CD4-positive, alpha-beta memory T cell (primary cell): ENCODE results near the gene IL15. TPM values are rescaled to one million over a fixed set of nuclear protein-coding genes. Genes with fewer than 3 reads are reported as not detected.
"Not testable (repeated sequence)": the region's sequence is repeated elsewhere in the genome, so short reads cannot be mapped to it uniquely, and the experiment has no call there.

Experiments used
- CTCF ChIA-PET: fragments of 350-600 bp; sonication (Branson Sonifier 250); formaldehyde crosslinking; loops from one replicate; lab custom pipeline; 2021; ENCODE audit warnings: inconsistent platforms; ENCODE audit not compliant: partially characterized antibody; lab: Charles Lee
- POLR2A ChIA-PET: fragments of 350-600 bp; sonication (Branson Sonifier 250); formaldehyde crosslinking; loops from one replicate; lab custom pipeline; 2021; ENCODE audit not compliant: partially characterized antibody; lab: Charles Lee
- DNase-seq, 5 donors: peaks; one replicate each; pipeline versions ENCODE4 v3.0.0 to v3.0.0-alpha.2; 2020 to 2022; ENCODE audit warnings: mixed read lengths in 1 of 5
- H3K27ac ChIP-seq: one replicate; pipeline ENCODE4 v1.7.0; 2013; ENCODE audit warnings: low read depth, low read length
- H3K27me3 ChIP-seq: 2 replicates; pipeline ENCODE4 v1.7.0; 2013; ENCODE audit warnings: mild to moderate bottlenecking, low read length, moderate library complexity; ENCODE audit not compliant: insufficient read depth
- H3K36me3 ChIP-seq: 2 replicates; pipeline ENCODE4 v1.7.0; 2013; ENCODE audit warnings: mild to moderate bottlenecking, low read length, moderate library complexity; ENCODE audit not compliant: insufficient read depth
- H3K4me1 ChIP-seq: 2 replicates; pipeline ENCODE4 v1.7.0; 2013; ENCODE audit warnings: mild to moderate bottlenecking, low read length, moderate library complexity; ENCODE audit not compliant: insufficient read depth
- H3K4me3 ChIP-seq, 2 donors: one replicate each; pipeline ENCODE4 v1.7.0; 2013; ENCODE audit warnings: low read length in 2 of 2, mild to moderate bottlenecking in 1 of 2
- H3K9me3 ChIP-seq, 2 donors: one replicate each; pipeline ENCODE4 v1.7.0; 2013; ENCODE audit warnings: low read length in 2 of 2, control low read depth in 1 of 2; ENCODE audit not compliant: control insufficient read depth in 1 of 2
- H3K27ac Mint-ChIP-seq, 7 donors: one replicate each; pipeline ENCODE4 v1.8.0; 2020 to 2021; ENCODE audit warnings: mixed read lengths in 7 of 7, mild to moderate bottlenecking in 6 of 7, inconsistent platforms in 3 of 7, moderate library complexity in 3 of 7
- H3K27me3 Mint-ChIP-seq, 2 donors: one replicate each; pipeline ENCODE4 v1.8.0; 2020 to 2021; ENCODE audit warnings: mixed read lengths in 2 of 2
- H3K36me3 Mint-ChIP-seq, 2 donors: one replicate each; pipeline ENCODE4 v1.8.0; 2020 to 2021; ENCODE audit warnings: mixed read lengths in 2 of 2, inconsistent platforms in 1 of 2, mild to moderate bottlenecking in 1 of 2
- H3K4me1 Mint-ChIP-seq, 4 donors: one replicate each; pipeline ENCODE4 v1.8.0; 2020 to 2021; ENCODE audit warnings: mixed read lengths in 4 of 4, mild to moderate bottlenecking in 1 of 4
- H3K4me3 Mint-ChIP-seq, 8 donors: one replicate each; pipeline ENCODE4 v1.8.0; 2020 to 2021; ENCODE audit warnings: mixed read lengths in 8 of 8, mild to moderate bottlenecking in 7 of 8, moderate library complexity in 6 of 8, inconsistent platforms in 3 of 8
- H3K9me3 Mint-ChIP-seq, 8 donors: one replicate each; pipeline ENCODE4 v1.8.0; 2020 to 2021; ENCODE audit warnings: mixed read lengths in 8 of 8, mild to moderate bottlenecking in 5 of 8, inconsistent platforms in 3 of 8, moderate library complexity in 1 of 8
- intact Hi-C: fragments of 100-400 bp; cut with micrococcal nuclease; formaldehyde crosslinking; loops from one replicate; pipeline ENCODE4 v1.15.1; 2023
- polyA plus RNA-seq, 2 donors: library from polyadenylated mRNA; unstranded; fragments of 300-500 nt; fragmentation: Illumina TruSeq; gene quantifications; one replicate each; pipeline ENCODE4 v1.2.3, GENCODE V29; 2021
- total RNA-seq, 2 experiments: library from RNA; stranded (reverse); gene quantifications; one replicate each; pipeline ENCODE4 v1.2.3, GENCODE V29; 2021

The IL15 gene
- total and polyA plus RNA-seq, 4 experiments from 2014 or later, result 2.6 to 6.1 (median 4.6) TPM

DNA sequence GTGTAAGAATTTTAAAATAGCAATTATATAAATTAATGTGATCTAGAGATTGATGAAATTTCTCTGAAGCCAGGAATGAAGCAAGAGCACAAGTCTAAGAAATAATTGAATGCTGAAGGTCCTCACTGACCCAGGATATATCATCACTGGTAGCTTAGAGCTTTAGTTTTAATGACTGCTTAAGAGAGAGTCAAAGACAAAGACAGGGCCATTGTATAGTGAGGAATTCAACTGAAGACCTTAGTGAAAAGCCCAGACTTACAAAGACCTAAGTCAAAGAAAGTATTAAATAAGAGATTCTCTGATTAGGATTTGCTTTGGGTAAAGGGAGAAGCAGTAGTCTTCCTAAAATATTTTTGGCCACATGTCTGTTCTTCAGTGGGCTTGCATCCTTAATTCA is 26.0 kb upstream of the IL15 start:
- Mint-ChIP-seq H3K4me3 (no peak overlapping the region), H3K36me3 (no peaks in the 10 kb centered on the region), H3K9me3 (no peaks in the 10 kb centered on the region), H3K4me1 (no peaks in the 10 kb centered on the region), H3K27me3 (peaks cover 9% of the 10 kb centered on the region in 2 donors), H3K27ac (no peak overlapping the region)
- DNase-seq, result no peak
- no peak overlapping the region for H3K4me3 ChIP-seq
- no peaks in the 10 kb centered on the region for H3K27me3 ChIP-seq
- H3K36me3 ChIP-seq, result no peaks in the 10 kb centered on the region
- intact Hi-C loops, result no loop called here
- ChIA-PET POLR2A (no interaction called here), CTCF (no interaction called here)
- no peak overlapping the region for H3K27ac ChIP-seq
- H3K9me3 ChIP-seq, result no peaks in the 10 kb centered on the region
- H3K4me1 ChIP-seq, result no peaks in the 10 kb centered on the region

DNA sequence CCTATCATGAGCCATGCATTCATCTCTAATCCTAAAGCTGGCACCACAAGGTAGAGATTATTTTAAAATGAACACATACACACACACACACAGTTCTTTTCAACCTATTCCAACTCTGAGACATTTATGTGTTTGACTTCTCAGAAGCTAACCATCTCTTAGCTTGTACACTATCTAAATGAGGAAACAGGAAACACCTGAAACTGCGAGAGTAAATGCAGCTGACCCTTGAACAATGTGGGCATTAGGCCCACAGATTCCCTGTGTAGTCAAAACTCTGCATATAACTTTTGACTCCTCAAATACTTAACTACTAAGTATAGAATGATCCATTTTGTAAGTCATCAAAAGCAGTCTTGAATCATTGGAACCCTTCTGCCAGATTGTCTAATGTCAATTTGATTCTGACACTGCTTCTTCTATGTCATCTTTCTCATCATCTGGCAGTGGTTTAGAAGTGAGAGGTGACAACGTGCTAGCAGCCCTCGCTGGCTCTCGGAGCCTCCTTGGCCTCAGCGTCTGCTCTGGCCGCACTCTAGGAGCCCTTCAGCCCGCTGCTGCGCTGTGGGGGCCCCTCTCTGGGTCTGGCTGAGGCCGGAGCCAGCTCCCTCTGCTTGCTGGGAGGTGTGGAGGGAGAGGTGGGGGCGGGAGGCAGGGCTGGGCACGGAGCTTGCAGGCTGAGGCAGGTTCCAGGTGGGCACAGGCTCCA is 21.4 kb upstream of the IL15 start:
- no peak overlapping the region for H3K27ac Mint-ChIP-seq
- no peak overlapping the region for H3K27ac ChIP-seq
- H3K36me3 Mint-ChIP-seq, result no peaks in the 10 kb centered on the region
- intact Hi-C loops, result no loop called here
- peaks cover 0 to 9% of the 10 kb centered on the region in 2 donors for H3K27me3 Mint-ChIP-seq
- ChIA-PET CTCF (no interaction called here), POLR2A (no interaction called here)
- H3K36me3 ChIP-seq, result no peaks in the 10 kb centered on the region
- no peaks in the 10 kb centered on the region for H3K9me3 ChIP-seq
- H3K4me1 Mint-ChIP-seq, result no peaks in the 10 kb centered on the region
- no peak overlapping the region for H3K4me3 ChIP-seq
- H3K4me3 Mint-ChIP-seq, result no peak overlapping the region
- no peak for DNase-seq
- H3K4me1 ChIP-seq, result no peaks in the 10 kb centered on the region
- H3K27me3 ChIP-seq, result no peaks in the 10 kb centered on the region
- H3K9me3 Mint-ChIP-seq, result peaks cover 0 to 3% (median 0%) of the 10 kb centered on the region in 8 donors

DNA sequence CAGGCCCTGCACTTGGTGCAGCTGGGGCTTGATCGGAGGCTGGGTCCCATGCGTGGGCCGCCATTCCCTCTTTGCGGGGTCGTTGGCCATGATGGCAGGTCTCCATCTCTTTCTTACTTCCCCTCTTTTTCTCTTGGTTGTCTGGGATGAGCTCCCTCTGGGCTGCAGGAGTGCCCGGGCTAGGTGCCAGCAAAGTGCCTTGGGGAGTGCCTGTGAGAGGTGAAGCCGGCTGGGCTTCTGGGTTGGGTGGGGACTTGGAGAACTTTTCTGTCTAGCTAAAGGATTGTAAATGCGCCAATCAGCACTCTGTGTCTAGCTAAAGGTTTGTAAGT is 20.8 kb upstream of the IL15 start:
- H3K9me3 Mint-ChIP-seq, H3K27me3 Mint-ChIP-seq, H3K36me3 ChIP-seq, H3K27me3 ChIP-seq, H3K4me1 ChIP-seq, H3K27ac ChIP-seq, H3K27ac Mint-ChIP-seq, H3K4me3 Mint-ChIP-seq, CTCF ChIA-PET, DNase-seq, intact Hi-C loops, H3K4me1 Mint-ChIP-seq, H3K4me3 ChIP-seq, H3K9me3 ChIP-seq, H3K36me3 Mint-ChIP-seq, POLR2A ChIA-PET: not testable (repeated sequence)

DNA sequence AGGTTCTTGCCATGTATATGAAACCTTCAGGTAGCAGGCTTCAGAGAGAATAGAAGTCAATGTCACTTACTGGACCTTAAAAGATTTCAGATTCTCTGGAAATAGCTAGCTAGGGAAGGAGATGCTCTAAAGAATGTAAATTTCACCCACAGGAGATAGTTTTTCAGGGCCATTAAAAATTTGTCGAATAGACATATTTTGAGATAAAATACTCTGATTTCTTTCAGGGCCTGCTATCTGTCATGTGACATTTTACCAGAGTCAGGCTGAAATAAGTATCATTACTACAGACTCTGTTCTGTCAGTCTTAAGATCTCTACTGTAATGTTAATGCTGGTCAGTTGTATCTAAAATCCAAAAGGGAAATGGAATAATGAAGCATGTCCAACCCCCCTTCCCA is 15.7 kb upstream of the IL15 start:
- POLR2A ChIA-PET, result no interaction called here
- peaks cover 1 to 6% of the 10 kb centered on the region in 2 donors for H3K27me3 Mint-ChIP-seq
- no peak for DNase-seq

DNA sequence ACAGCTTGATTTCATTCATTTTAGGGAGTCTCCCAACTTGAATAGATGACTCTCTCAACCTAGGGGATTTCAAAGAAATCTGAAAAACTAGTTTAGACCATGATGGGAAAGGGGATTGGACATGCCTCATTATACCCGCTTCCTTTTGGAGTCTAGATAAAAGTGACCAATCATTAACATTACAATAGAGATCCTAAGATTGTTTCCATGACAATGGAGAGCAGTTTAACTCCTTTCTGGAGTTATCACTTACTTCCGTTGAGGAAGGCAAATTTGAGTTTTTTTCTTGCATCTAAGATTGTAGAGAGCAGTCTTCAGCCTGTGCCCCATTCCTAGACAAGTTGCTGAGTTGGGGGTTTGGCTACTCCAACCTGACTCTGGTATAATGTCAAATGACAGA is 11.4 kb upstream of the IL15 start:
- H3K9me3 ChIP-seq, result no peaks in the 10 kb centered on the region
- H3K27me3 ChIP-seq, result no peaks in the 10 kb centered on the region
- H3K36me3 ChIP-seq, result no peaks in the 10 kb centered on the region
- no peak overlapping the region for H3K27ac ChIP-seq
- ChIA-PET POLR2A (no interaction called here), CTCF (no interaction called here)
- H3K27me3 Mint-ChIP-seq, result peaks cover 0 to 2% of the 10 kb centered on the region in 2 donors
- no peaks in the 10 kb centered on the region for H3K4me1 ChIP-seq
- H3K9me3 Mint-ChIP-seq, result no peaks in the 10 kb centered on the region
- no peak overlapping the region for H3K27ac Mint-ChIP-seq
- no peak overlapping the region for H3K4me3 ChIP-seq
- H3K4me3 Mint-ChIP-seq, result no peak overlapping the region
- no peaks in the 10 kb centered on the region for H3K4me1 Mint-ChIP-seq
- intact Hi-C loops, result no loop called here
- DNase-seq, result no peak
- no peaks in the 10 kb centered on the region for H3K36me3 Mint-ChIP-seq

More for the DNA sequence above, 15.7 kb upstream of the IL15 start:
- no peaks in the 10 kb centered on the region for H3K4me1 ChIP-seq
- H3K4me3 ChIP-seq, result no peak overlapping the region
- intact Hi-C loops, result no loop called here
- H3K27ac ChIP-seq, result no peak overlapping the region
- no peaks in the 10 kb centered on the region for H3K4me1 Mint-ChIP-seq
- H3K4me3 Mint-ChIP-seq, result no peak overlapping the region
- peaks cover 0 to 3% (median 0%) of the 10 kb centered on the region in 8 donors for H3K9me3 Mint-ChIP-seq
- CTCF ChIA-PET, result no interaction called here
- H3K36me3 ChIP-seq, result no peaks in the 10 kb centered on the region
- no peaks in the 10 kb centered on the region for H3K36me3 Mint-ChIP-seq
- no peaks in the 10 kb centered on the region for H3K27me3 ChIP-seq
- H3K27ac Mint-ChIP-seq, result no peak overlapping the region
- H3K9me3 ChIP-seq, result no peaks in the 10 kb centered on the region

DNA sequence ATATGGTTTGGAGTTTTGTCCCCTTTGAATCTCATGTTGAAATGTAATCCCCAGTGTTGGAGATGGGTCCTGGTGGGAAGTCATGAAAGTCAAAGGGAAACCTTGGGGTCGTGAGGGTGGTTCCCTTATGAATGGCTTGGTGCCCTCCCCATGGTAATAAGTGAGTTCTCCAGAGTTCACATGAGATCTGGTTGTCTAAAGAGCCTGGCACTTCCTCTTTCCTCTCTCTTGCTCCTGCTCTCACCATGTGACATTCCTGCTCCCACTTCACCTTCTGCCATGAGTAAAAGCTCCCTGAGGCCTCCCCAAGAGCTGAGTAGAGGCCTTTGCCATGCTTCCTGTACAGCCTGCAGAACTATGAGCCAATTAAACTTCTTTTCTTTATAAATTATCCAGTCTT is 5.5 kb upstream of the IL15 start:
- no peaks in the 10 kb centered on the region for H3K27me3 ChIP-seq
- H3K27ac ChIP-seq, result no peak overlapping the region
- Mint-ChIP-seq H3K27ac (no peak overlapping the region), H3K9me3 (no peaks in the 10 kb centered on the region), H3K27me3 (peaks cover 0 to 1% of the 10 kb centered on the region in 2 donors), H3K36me3 (no peaks in the 10 kb centered on the region), H3K4me1 (peaks cover 3% of the 10 kb centered on the region in 4 donors), H3K4me3 (no peak overlapping the region)
- CTCF ChIA-PET, result no interaction called here
- no peaks in the 10 kb centered on the region for H3K36me3 ChIP-seq
- H3K4me3 ChIP-seq, result no peak overlapping the region
- peak in 1 of 5 donors; percentile 19 for DNase-seq
- intact Hi-C loops, result loop anchor here (10.0 kb wide), 1 partner anchor 1554 kb away; the partner anchor contains the start of gene USP38
- POLR2A ChIA-PET, result no interaction called here
- peaks cover 3% of the 10 kb centered on the region for H3K4me1 ChIP-seq
- no peaks in the 10 kb centered on the region for H3K9me3 ChIP-seq

DNA sequence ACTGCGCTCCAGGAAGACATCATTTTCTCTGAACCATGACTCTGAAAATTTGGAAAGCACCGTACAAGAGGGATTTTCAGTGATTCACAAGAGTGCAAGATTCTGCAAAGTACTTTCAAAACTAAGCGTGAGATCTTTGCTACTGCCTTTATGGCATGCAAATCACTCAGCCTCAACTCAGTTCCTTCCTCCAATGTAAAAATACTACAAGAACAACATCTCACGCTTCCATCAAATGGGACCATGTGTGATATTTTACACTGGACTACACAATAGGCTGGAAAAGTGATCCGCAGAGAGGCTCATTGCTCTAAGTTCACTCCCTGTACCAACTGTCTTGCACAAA is 674 bp upstream of the IL15 start:
- H3K9me3 ChIP-seq, result no peaks in the 10 kb centered on the region
- H3K27me3 ChIP-seq, result no peaks in the 10 kb centered on the region
- Mint-ChIP-seq H3K27me3 (no peaks in the 10 kb centered on the region), H3K27ac (peak overlapping the region in 6 of 7 donors; percentile 46 to 98 (median 62)), H3K4me3 (peak overlapping the region; percentile 94 to 98 (median 97)), H3K36me3 (peaks cover 0 to 7% of the 10 kb centered on the region in 2 donors), H3K4me1 (peaks cover 19 to 29% (median 26%) of the 10 kb centered on the region in 4 donors), H3K9me3 (no peaks in the 10 kb centered on the region)
- no peak overlapping the region for H3K27ac ChIP-seq
- intact Hi-C loops, result loop anchor here (2.0 to 10.0 kb wide), 2 partner anchors 1211 to 1549 kb away; partner anchors contain the start of genes INPP4B and USP38
- POLR2A ChIA-PET, result no interaction called here
- no peaks in the 10 kb centered on the region for H3K36me3 ChIP-seq
- H3K4me3 ChIP-seq, result peak overlapping the region in 1 of 2 donors; percentile 84
- DNase-seq, result peak in 3 of 5 donors; percentile 1 to 3 (median 3)
- H3K4me1 ChIP-seq, result peaks cover 18% of the 10 kb centered on the region
- CTCF ChIA-PET, result interaction anchor here (1.2 kb wide), 1 partner anchor 40 kb away, joined by 3 read pairs; no protein-coding TSS in a partner anchor
